HepG2 (cell line): ENCODE data around the gene NUP133. TPM values are rescaled to one million over a fixed set of nuclear protein-coding genes. Genes with fewer than 3 reads are reported as not detected.

Experiments used
- CC2D1A ChIP-seq: sonication (generic); formaldehyde crosslinking; IDR thresholded peaks from 2 replicates; pipeline ENCODE4 v1.8.1; 2023; ENCODE audit warnings: mild to moderate bottlenecking, missing genetic modification reagents
- CREB1 ChIP-seq, 2 experiments: fragments of 450-650 bp in 1 of 2; IDR thresholded peaks; 2 replicates each; pipeline ENCODE4 v1.6.1; 2016 to 2017; ENCODE audit warnings: control low read depth in 1 of 2, mild to moderate bottlenecking in 1 of 2, missing compliant biosample characterization in 1 of 2, missing genetic modification characterization in 1 of 2
- ETV6 ChIP-seq: sonication (generic); formaldehyde crosslinking; conservative IDR thresholded peaks from 2 replicates; pipeline ENCODE4 v1.4.0; 2020; ENCODE audit warnings: missing genetic modification reagents
- HMG20B ChIP-seq: conservative IDR thresholded peaks from 2 replicates; pipeline ENCODE4 v1.6.1; 2016; ENCODE audit warnings: missing genetic modification reagents, missing compliant biosample characterization
- HMGA1 ChIP-seq: sonication (generic); formaldehyde crosslinking; conservative IDR thresholded peaks from 2 replicates; pipeline ENCODE4 v1.4.0; 2020; ENCODE audit warnings: missing genetic modification reagents
- MAFK ChIP-seq, 2 experiments: IDR thresholded peaks in 1 of 2; conservative IDR thresholded peaks in 1 of 2; 2 replicates each; pipeline ENCODE4 v1.6.1; 2011; ENCODE audit warnings: improper control_type of control experiment in 2 of 2, low read length in 2 of 2
- MBD4 ChIP-seq: IDR thresholded peaks from 2 replicates; pipeline ENCODE4 v1.6.1; 2012; ENCODE audit warnings: low read length, inconsistent platforms, borderline replicate concordance
- RNF2 ChIP-seq: fragments of 450-650 bp; conservative IDR thresholded peaks from 2 replicates; pipeline ENCODE4 v1.6.1; 2016; ENCODE audit warnings: low read depth
- SMC3 ChIP-seq: IDR thresholded peaks from 2 replicates; pipeline ENCODE4 v1.6.1; 2011; ENCODE audit warnings: low read length, improper control_type of control experiment
- SOX6 ChIP-seq, 2 experiments: fragments of 450-650 bp in 1 of 2; sonication (generic) in 1 of 2; formaldehyde crosslinking in 1 of 2; IDR thresholded peaks; 2 replicates each; pipeline versions ENCODE4 v1.4.0 to v1.6.1; 2017 to 2020; ENCODE audit warnings: antibody characterized with exemption in 1 of 2, mild to moderate bottlenecking in 1 of 2, missing genetic modification reagents in 1 of 2
- THAP11 ChIP-seq: IDR thresholded peaks from 2 replicates; pipeline ENCODE4 v1.6.1; 2016; ENCODE audit warnings: missing biosample characterization, missing genetic modification reagents
- ZNF143 ChIP-seq: sonication (generic); formaldehyde crosslinking; IDR thresholded peaks from 2 replicates; pipeline ENCODE4 v1.4.0; 2020; ENCODE audit warnings: missing genetic modification reagents
- ZNF230 ChIP-seq: sonication (generic); formaldehyde crosslinking; IDR thresholded peaks from 2 replicates; pipeline ENCODE4 v1.4.0; 2020; ENCODE audit warnings: mild to moderate bottlenecking, missing genetic modification reagents
- ZNF264 ChIP-seq: sonication (generic); formaldehyde crosslinking; IDR thresholded peaks from 2 replicates; pipeline ENCODE4 v1.4.0; 2020; ENCODE audit warnings: missing genetic modification reagents
- ZNF761 ChIP-seq: sonication (generic); formaldehyde crosslinking; conservative IDR thresholded peaks from 2 replicates; pipeline ENCODE4 v1.4.0; 2020; ENCODE audit warnings: mild to moderate bottlenecking, missing genetic modification reagents
- ZZZ3 ChIP-seq: sonication (generic); formaldehyde crosslinking; IDR thresholded peaks from 2 replicates; pipeline ENCODE4 v1.4.0; 2020; ENCODE audit warnings: missing genetic modification reagents, mild to moderate bottlenecking, borderline replicate concordance
- polyA plus RNA-seq, 8 experiments: library from polyadenylated mRNA; depleted of rRNA in 3 of 8; stranded (reverse) in 7 of 8; unstranded in 1 of 8; fragments of >200 nt; fragmentation: Illumina TruSeq in 4 of 8; extraction: Trizol in 4 of 8; gene quantifications; 2 replicates each; pipeline versions ENCODE4 v1.2.1 to v1.2.3, GENCODE V29; 2011 to 2016; ENCODE audit warnings: low read depth in 4 of 8, missing spikeins in 1 of 8, mixed read lengths in 1 of 8; ENCODE audit not compliant: insufficient read depth in 1 of 8
- total RNA-seq, 5 experiments: library from RNA; depleted of rRNA; stranded (reverse); fragments of >200 nt; fragmentation: Illumina TruSeq; extraction: Trizol; gene quantifications; 2 replicates each; pipeline ENCODE4 v1.2.3, GENCODE V29; 2016; ENCODE audit warnings: low read depth in 1 of 5
- TF ChIP-seq, protein P1 (sequence below): sonication (generic); formaldehyde crosslinking; IDR thresholded peaks from 2 replicates; pipeline ENCODE4 v1.5.0; 2020; ENCODE audit warnings: mild to moderate bottlenecking, missing genetic modification reagents
- TF ChIP-seq, protein P2 (sequence below): sonication (generic); formaldehyde crosslinking; IDR thresholded peaks from 2 replicates; pipeline ENCODE4 v1.5.1; 2020; ENCODE audit warnings: missing genetic modification reagents, mild to moderate bottlenecking, borderline replicate concordance
- TF ChIP-seq, protein P3 (sequence below), 2 experiments: sonication (generic) in 1 of 2; formaldehyde crosslinking in 1 of 2; IDR thresholded peaks; 2 replicates each; pipeline versions ENCODE4 v1.4.0 to v1.6.1; 2018 to 2020; ENCODE audit warnings: missing genetic modification reagents in 2 of 2, borderline replicate concordance in 1 of 2, low read depth in 1 of 2, mild to moderate bottlenecking in 1 of 2, missing biosample characterization in 1 of 2

The NUP133 gene
- total and polyA plus RNA-seq, 2 of the 13 experiments (the other 11 are each of a cell fraction or from before 2014, with no cell fraction given): 17.7 to 45.6 TPM

DNA sequence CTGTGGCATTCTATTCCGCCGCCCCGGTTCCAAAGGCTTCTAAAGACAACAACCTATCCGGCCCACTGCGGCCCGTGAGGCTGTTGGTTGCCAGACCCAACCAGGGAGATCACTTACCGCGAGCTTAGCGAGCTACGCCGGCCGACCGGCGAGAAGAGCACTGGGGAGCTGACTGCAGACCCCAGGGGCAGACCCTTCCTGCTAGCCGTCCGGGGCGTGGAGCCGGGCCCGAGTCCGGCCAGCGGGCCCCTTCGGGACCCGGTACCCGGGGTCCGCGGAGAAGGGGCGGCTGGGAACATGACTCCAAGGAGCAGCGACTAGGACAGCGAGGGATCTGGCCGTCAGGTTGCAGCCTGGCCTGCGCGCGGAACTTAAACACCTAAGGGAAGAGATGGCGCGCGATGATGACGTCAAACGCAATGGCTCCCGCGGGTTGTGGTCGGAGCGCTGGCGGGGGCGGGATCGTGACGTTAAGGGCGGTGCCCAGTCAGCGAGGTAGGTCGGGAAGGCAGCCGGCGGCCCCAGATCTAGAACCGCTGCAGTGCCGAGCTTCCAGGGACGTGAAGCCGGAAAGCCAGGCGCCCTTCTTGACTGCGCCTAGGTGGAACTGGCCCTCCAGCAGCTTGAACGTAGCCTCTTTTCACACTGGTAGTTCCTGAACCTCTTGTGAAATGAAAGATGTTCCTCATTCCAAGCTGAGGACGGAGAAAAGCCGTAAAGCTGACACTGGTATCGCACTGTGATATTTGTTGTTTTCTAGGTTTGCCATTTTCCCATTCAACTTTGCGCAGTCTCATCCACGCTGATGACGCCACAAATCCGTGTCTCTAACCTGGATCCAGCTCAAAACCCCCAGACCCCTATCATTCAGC, at the start of gene NUP133 (continued):
- TF ChIP-seq MAFK (conservative IDR thresholded peaks at IDR 0.05 in 1 of 2, IDR thresholded peaks at IDR 0.05 in 1 of 2; ENCODE audit: low read length in 2 of 2) (peak; percentile 9 to 47; a peak in 1 of 4 replicates), SMC3 (no peak), ZNF143 (CRISPR knock-in tag) (peak; percentile 83), HMGA1 (CRISPR knock-in tag) (no peak), RNF2 (no peak), ZNF264 (CRISPR knock-in tag) (peak; percentile 41; the same call in 1 of the 2 replicates), ETV6 (CRISPR knock-in tag) (no peak; the same call in 1 of the 2 replicates), MBD4 (no peak), THAP11 (CRISPR knock-in tag) (peak; percentile 92), SOX6 (IDR thresholded peaks at IDR 0.05) (no peak), SOX6 (CRISPR knock-in tag; IDR thresholded peaks at IDR 0.05) (peak; percentile 66), CREB1 (IDR thresholded peaks at IDR 0.05) (peak; percentile 99), CREB1 (CRISPR knock-in tag; IDR thresholded peaks at IDR 0.05) (peak; percentile 99), ZNF230 (CRISPR knock-in tag) (no peak), ZZZ3 (peak; percentile 89; the same call in 1 of the 2 replicates), ZNF761 (CRISPR knock-in tag) (peak; percentile 46; the same call in 1 of the 2 replicates), CC2D1A (CRISPR knock-in tag) (no peak), HMG20B (no peak)
- TF ChIP-seq, protein P1, sequence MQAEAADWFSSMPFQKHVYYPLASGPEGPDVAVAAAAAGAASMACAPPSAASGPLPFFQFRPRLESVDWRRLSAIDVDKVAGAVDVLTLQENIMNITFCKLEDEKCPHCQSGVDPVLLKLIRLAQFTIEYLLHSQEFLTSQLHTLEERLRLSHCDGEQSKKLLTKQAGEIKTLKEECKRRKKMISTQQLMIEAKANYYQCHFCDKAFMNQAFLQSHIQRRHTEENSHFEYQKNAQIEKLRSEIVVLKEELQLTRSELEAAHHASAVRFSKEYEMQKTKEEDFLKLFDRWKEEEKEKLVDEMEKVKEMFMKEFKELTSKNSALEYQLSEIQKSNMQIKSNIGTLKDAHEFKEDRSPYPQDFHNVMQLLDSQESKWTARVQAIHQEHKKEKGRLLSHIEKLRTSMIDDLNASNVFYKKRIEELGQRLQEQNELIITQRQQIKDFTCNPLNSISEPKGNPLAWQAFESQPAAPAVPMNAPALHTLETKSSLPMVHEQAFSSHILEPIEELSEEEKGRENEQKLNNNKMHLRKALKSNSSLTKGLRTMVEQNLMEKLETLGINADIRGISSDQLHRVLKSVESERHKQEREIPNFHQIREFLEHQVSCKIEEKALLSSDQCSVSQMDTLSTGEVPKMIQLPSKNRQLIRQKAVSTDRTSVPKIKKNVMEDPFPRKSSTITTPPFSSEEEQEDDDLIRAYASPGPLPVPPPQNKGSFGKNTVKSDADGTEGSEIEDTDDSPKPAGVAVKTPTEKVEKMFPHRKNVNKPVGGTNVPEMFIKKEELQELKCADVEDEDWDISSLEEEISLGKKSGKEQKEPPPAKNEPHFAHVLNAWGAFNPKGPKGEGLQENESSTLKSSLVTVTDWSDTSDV (CRISPR knock-in tag): peak; percentile 63; the same call in 1 of the 2 replicates
- TF ChIP-seq, protein P2, sequence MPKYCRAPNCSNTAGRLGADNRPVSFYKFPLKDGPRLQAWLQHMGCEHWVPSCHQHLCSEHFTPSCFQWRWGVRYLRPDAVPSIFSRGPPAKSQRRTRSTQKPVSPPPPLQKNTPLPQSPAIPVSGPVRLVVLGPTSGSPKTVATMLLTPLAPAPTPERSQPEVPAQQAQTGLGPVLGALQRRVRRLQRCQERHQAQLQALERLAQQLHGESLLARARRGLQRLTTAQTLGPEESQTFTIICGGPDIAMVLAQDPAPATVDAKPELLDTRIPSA: no peak; the same call in 1 of the 2 replicates
- TF ChIP-seq, protein P3, sequence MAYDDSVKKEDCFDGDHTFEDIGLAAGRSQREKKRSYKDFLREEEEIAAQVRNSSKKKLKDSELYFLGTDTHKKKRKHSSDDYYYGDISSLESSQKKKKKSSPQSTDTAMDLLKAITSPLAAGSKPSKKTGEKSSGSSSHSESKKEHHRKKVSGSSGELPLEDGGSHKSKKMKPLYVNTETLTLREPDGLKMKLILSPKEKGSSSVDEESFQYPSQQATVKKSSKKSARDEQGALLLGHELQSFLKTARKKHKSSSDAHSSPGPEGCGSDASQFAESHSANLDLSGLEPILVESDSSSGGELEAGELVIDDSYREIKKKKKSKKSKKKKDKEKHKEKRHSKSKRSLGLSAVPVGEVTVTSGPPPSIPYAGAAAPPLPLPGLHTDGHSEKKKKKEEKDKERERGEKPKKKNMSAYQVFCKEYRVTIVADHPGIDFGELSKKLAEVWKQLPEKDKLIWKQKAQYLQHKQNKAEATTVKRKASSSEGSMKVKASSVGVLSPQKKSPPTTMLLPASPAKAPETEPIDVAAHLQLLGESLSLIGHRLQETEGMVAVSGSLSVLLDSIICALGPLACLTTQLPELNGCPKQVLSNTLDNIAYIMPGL (CRISPR knock-in tag; IDR thresholded peaks at IDR 0.05; ENCODE audit: borderline replicate concordance in 1 of 2, low read depth in 1 of 2): peak; percentile 72 to 83
